ENCODE results near the gene ADGRF1.

Gene ADGRF1

GRCh38 chr6:46948699-46949098, 93.4 kb downstream of the ADGRF1 start:
- Histone ChIP-seq H3K36me3 (replicated peaks) (no peaks in the 10 kb centered on the region), H3K27me3 (replicated peaks) (no peaks in the 10 kb centered on the region), H3K4me3 (ENCODE audit: low read depth, low read length) (no peak overlapping the region), H3K27ac (no peak overlapping the region)
- in situ Hi-C loops (cut with HindIII; ENCODE audit: low pct_ligation_motif_present, low sequenced_read_pairs): no loop called here
- no peak for TF ChIP-seq CTCF (IDR thresholded peaks at IDR 0.05; ENCODE audit: low read depth, low read length, missing control alignments)
- DNase-seq: peak; percentile 55
